ENCODE measurements around the gene NTSR1. TPM values are rescaled to one million over a fixed set of nuclear protein-coding genes. Genes with fewer than 3 reads are reported as not detected.

The NTSR1 gene
- total and polyA plus RNA-seq, 2 of the 13 experiments (the other 11 are each of a cell fraction or from before 2014, with no cell fraction given), result 0.09 to 0.12 TPM

GRCh38 chr20:62688083-62688482 is 20.6 kb upstream of the NTSR1 start (continued):
- no peak for TF ChIP-seq ZXDC (CRISPR knock-in tag; IDR thresholded peaks at IDR 0.05)
- TF ChIP-seq FOXJ3 (CRISPR knock-in tag; IDR thresholded peaks at IDR 0.05; ENCODE audit: borderline replicate concordance), result no peak
- TF ChIP-seq NFIC (IDR thresholded peaks at IDR 0.05; ENCODE audit: low read length), result no peak
- no peak for TF ChIP-seq NR2F2 (IDR thresholded peaks at IDR 0.05; ENCODE audit: borderline replicate concordance, low read depth)
- TF ChIP-seq IKZF5 (CRISPR knock-in tag; IDR thresholded peaks at IDR 0.05), result no peak
- no peak for TF ChIP-seq MLLT10 (CRISPR knock-in tag; IDR thresholded peaks at IDR 0.05)
- TF ChIP-seq PHB2 (IDR thresholded peaks at IDR 0.05; ENCODE audit: partially characterized antibody), result no peak
- no peak for TF ChIP-seq ZNF788 (CRISPR knock-in tag; IDR thresholded peaks at IDR 0.05; ENCODE audit: borderline replicate concordance)
- TF ChIP-seq ZNF232 (CRISPR knock-in tag; IDR thresholded peaks at IDR 0.05; ENCODE audit: borderline replicate concordance), result no peak

- FAIRE-seq (peak; percentile 62), ATAC-seq (peak; percentile 48), DNase-seq (ENCODE audit: low spot score) (peak; percentile 29)
- WGBS (ENCODE audit: low lambda C conversion rate), result 35% methylated on average over 29 of the region's 29 CpGs
- no peak overlapping the region for H2AFZ ChIP-seq (ENCODE audit: low read length)
- H4K20me1 ChIP-seq (ENCODE audit: insufficient read depth, low read length), result peaks cover 1% of the 10 kb centered on the region; the same call in 1 of the 2 replicates
- no peaks in the 10 kb centered on the region for H3K79me2 ChIP-seq (ENCODE audit: insufficient read depth, low read length)
- intact Hi-C loops (cut with micrococcal nuclease; ENCODE audit: unreplicated experiment), result loop anchor here (5.0 kb wide), 1 partner anchor 103 kb away; no protein-coding TSS in a partner anchor
- peaks cover 8% of the 10 kb centered on the region; the same call in 1 of the 2 replicates for H3K4me1 ChIP-seq (ENCODE audit: insufficient read depth, low read length)
- no TSS peak for BruUV-seq (replicated peaks)
- in situ Hi-C loops (cut with HindIII; ENCODE audit: extremely low pct_ligation_motif_present, low pct_unique_long_range_greater_than_20kb), result loop anchor here (10.0 kb wide), 1 partner anchor 86 kb away; no protein-coding TSS in a partner anchor
- ChIA-PET POLR2A (no interaction called here), CTCF (ENCODE audit: low intra/inter-chr PET ratio, low total read pairs) (interaction anchor here (1.0 to 1.5 kb wide), 2 partner anchors 102 kb away, joined by 3 to 6 read pairs; no protein-coding TSS in a partner anchor)
- no peak overlapping the region for H3K27ac ChIP-seq (ENCODE audit: extremely low read length, insufficient read depth, low read length)
- peaks cover 40 to 92% of the 10 kb centered on the region in 2 experiments for H3K27me3 ChIP-seq (ENCODE audit: control insufficient read depth in 1 of 2, insufficient read depth in 2 of 2, low read length in 2 of 2)
- no peak overlapping the region for H3K9ac ChIP-seq (ENCODE audit: insufficient read depth, low read depth, low read length)
- H3K4me3 ChIP-seq (replicated peaks in 1 of 3; ENCODE audit: insufficient read depth in 1 of 3, low read depth in 2 of 3, low read length in 3 of 3), result no peak overlapping the region
- H3K36me3 ChIP-seq (replicated peaks in 1 of 2; ENCODE audit: control insufficient read depth in 1 of 2, insufficient read depth in 2 of 2, low read length in 2 of 2), result no peaks in the 10 kb centered on the region
- H3K9me3 ChIP-seq (ENCODE audit: low read length), result no peaks in the 10 kb centered on the region
- H3K4me2 ChIP-seq (ENCODE audit: low read depth, low read length), result no peak overlapping the region
- no peak for TF ChIP-seq XRCC5 (optimal IDR thresholded peaks at IDR 0.05; ENCODE audit: low read length)
- peak; percentile 36; the same call in 1 of the 2 replicates for TF ChIP-seq ZNF891 (CRISPR knock-in tag; IDR thresholded peaks at IDR 0.05)
- TF ChIP-seq NR0B2 (CRISPR knock-in tag; IDR thresholded peaks at IDR 0.05), result 0 out of 2 replicates have a peak, but pooled peaks have one; percentile 7
- no peak for TF ChIP-seq ZNF792 (CRISPR knock-in tag; IDR thresholded peaks at IDR 0.05)
- TF ChIP-seq DMTF1 (CRISPR knock-in tag; IDR thresholded peaks at IDR 0.05), result no peak
- no peak for TF ChIP-seq ELF4 (CRISPR knock-in tag; IDR thresholded peaks at IDR 0.05; ENCODE audit: borderline replicate concordance)
- no peak for TF ChIP-seq JUNB (CRISPR knock-in tag; IDR thresholded peaks at IDR 0.05; ENCODE audit: borderline replicate concordance)
These were observed 19.7 kb upstream of the NTSR1 start for GRCh38 chr20:62688855-62689460.
